Measurements from ENCODE around the gene NBEA. TPM values are rescaled to one million over a fixed set of nuclear protein-coding genes. Genes with fewer than 3 reads are reported as not detected.

NBEA gene
- total RNA-seq, 1 donor from 2014 or later = 29.7 TPM

GRCh38 chr13:35285677-35286076 is 343.6 kb downstream of the NBEA start:
- no peak for DNase-seq

GRCh38 chr13:35292329-35292728 is 350.3 kb downstream of the NBEA start:
- DNase-seq = no peak

GRCh38 chr13:35293579-35294226 is 351.6 kb downstream of the NBEA start:
- DNase-seq = no peak

GRCh38 chr13:35309706-35310105 is 367.6 kb downstream of the NBEA start:
- no peak for DNase-seq

GRCh38 chr13:35332134-35332533 is 390.1 kb downstream of the NBEA start:
- no peak for DNase-seq

- DNase-seq = no peak
Measured at GRCh38 chr13:35333157-35333556, 391.1 kb downstream of the NBEA start.

GRCh38 chr13:35342440-35342839 is 400.4 kb downstream of the NBEA start:
- DNase-seq = no peak

GRCh38 chr13:35343417-35343816 is 401.3 kb downstream of the NBEA start:
- no peak for DNase-seq

- DNase-seq = no peak
Measured at GRCh38 chr13:35345992-35346391, 403.9 kb downstream of the NBEA start.

GRCh38 chr13:35346494-35346893 is 404.4 kb downstream of the NBEA start:
- no peak for DNase-seq

- no peak for DNase-seq
Measured at GRCh38 chr13:35347679-35348205, 405.7 kb downstream of the NBEA start.

GRCh38 chr13:35349052-35349451 is 407.0 kb downstream of the NBEA start:
- no peak for DNase-seq

- DNase-seq = no peak
Measured at GRCh38 chr13:35349673-35350278, 407.7 kb downstream of the NBEA start.

GRCh38 chr13:35354285-35354684 is 412.2 kb downstream of the NBEA start:
- DNase-seq = no peak

GRCh38 chr13:35354882-35355281 is 412.8 kb downstream of the NBEA start:
- DNase-seq = no peak

GRCh38 chr13:35356572-35356971 is 414.5 kb downstream of the NBEA start:
- DNase-seq = no peak

GRCh38 chr13:35365883-35366282 is 423.8 kb downstream of the NBEA start:
- no peak for DNase-seq

- DNase-seq = no peak
Measured at GRCh38 chr13:35367586-35367985, 425.5 kb downstream of the NBEA start.

- no peak for DNase-seq
Measured at GRCh38 chr13:35378939-35379338, 436.9 kb downstream of the NBEA start.

- no peak for DNase-seq
Measured at GRCh38 chr13:35379663-35380062, 437.6 kb downstream of the NBEA start.

- peak; percentile 61 for DNase-seq
Measured at GRCh38 chr13:35387682-35388250, 445.7 kb downstream of the NBEA start.

GRCh38 chr13:35388441-35389355 is 446.6 kb downstream of the NBEA start:
- peak; percentile 83 for DNase-seq

- no peak for DNase-seq
Measured at GRCh38 chr13:35389535-35389934, 447.5 kb downstream of the NBEA start.

Data from skin of body (tissue), 2 donors.